IMR-90 (cell line): Measurements from ENCODE around the gene BCKDK. TPM values are rescaled to one million over a fixed set of nuclear protein-coding genes. Genes with fewer than 3 reads are reported as not detected.

ENCODE experiments used
- ATAC-seq: fragments of 200-7000 bp; cut with Tn5 transposase; 2 replicates; pipeline ENCODE4 v1.9.1; 2020; ENCODE audit warnings: low read depth, mild to moderate bottlenecking, moderate library complexity
- BruUV-seq: library from RNA; stranded (reverse); fragments of 400-500 nt; replicated peaks from 2 replicates; lab custom pipeline; 2021; lab: Mats Ljungman, UMichigan
- CTCF ChIA-PET: fragments of 300-600 bp; formaldehyde crosslinking; extraction: SDS; loops from one replicate; lab custom pipeline; 2021; ENCODE audit warnings: antibody characterized with exemption; lab: Yijun Ruan, JAX
- POLR2A ChIA-PET: fragments of 300-600 bp; sonication (Branson Sonifier 250); formaldehyde crosslinking; loops from one replicate; lab custom pipeline; 2022; ENCODE audit warnings: antibody characterized with exemption; ENCODE audit not compliant: unreplicated experiment; lab: Charles Lee
- DNase-seq: peaks from one replicate; pipeline ENCODE4 v3.0.0; 2013
- H2AFZ ChIP-seq: replicated peaks from 2 replicates; pipeline ENCODE3; 2013; ENCODE audit warnings: low read length, mild to moderate bottlenecking; ENCODE audit not compliant: poor library complexity
- H2AK5ac ChIP-seq: 2 replicates; pipeline ENCODE4 v1.6.1; 2013; ENCODE audit warnings: low read depth, low read length, inconsistent platforms
- H2AK9ac ChIP-seq: replicated peaks from 2 replicates; pipeline ENCODE3; 2013; ENCODE audit warnings: mild to moderate bottlenecking, low read depth, low read length, moderate library complexity; ENCODE audit not compliant: poor library complexity
- H2BK120ac ChIP-seq: 2 replicates; pipeline ENCODE4 v1.6.1; 2013; ENCODE audit warnings: low read depth, low read length, inconsistent platforms
- H2BK15ac ChIP-seq: 3 replicates; pipeline ENCODE4 v1.6.1; 2013; ENCODE audit warnings: low read depth, low read length, inconsistent platforms
- H2BK20ac ChIP-seq: 2 replicates; pipeline ENCODE4 v1.6.1; 2013; ENCODE audit warnings: low read depth, mild to moderate bottlenecking, inconsistent platforms, low read length, moderate library complexity
- H2BK5ac ChIP-seq: 2 replicates; pipeline ENCODE4 v1.6.1; 2013; ENCODE audit warnings: mild to moderate bottlenecking, low read depth, low read length, inconsistent platforms; ENCODE audit not compliant: poor library complexity, severe bottlenecking
- H3K14ac ChIP-seq: replicated peaks from 2 replicates; pipeline ENCODE4 v1.6.1; 2013; ENCODE audit warnings: low read depth, low read length, inconsistent platforms
- H3K18ac ChIP-seq: 2 replicates; pipeline ENCODE4 v1.6.1; 2013; ENCODE audit warnings: low read depth, low read length, control low read depth
- H3K23ac ChIP-seq: 2 replicates; pipeline ENCODE4 v1.6.1; 2013; ENCODE audit warnings: low read depth, low read length, inconsistent platforms
- H3K27ac ChIP-seq: 2 replicates; pipeline ENCODE4 v1.5.1; 2013; ENCODE audit warnings: mild to moderate bottlenecking, control low read depth, low read length; ENCODE audit not compliant: insufficient read depth
- H3K27me3 ChIP-seq: 2 replicates; pipeline ENCODE4 v1.6.1; 2013; ENCODE audit warnings: low read length; ENCODE audit not compliant: control insufficient read depth, insufficient read depth
- H3K36me3 ChIP-seq: 2 replicates; pipeline ENCODE4 v1.6.1; 2013; ENCODE audit warnings: low read length, mixed read lengths; ENCODE audit not compliant: control insufficient read depth, insufficient read depth
- H3K4ac ChIP-seq: 2 replicates; pipeline ENCODE4 v1.6.1; 2013; ENCODE audit warnings: low read depth, low read length, inconsistent platforms
- H3K4me1 ChIP-seq: 2 replicates; pipeline ENCODE4 v1.6.1; 2013; ENCODE audit warnings: low read length, mixed read lengths; ENCODE audit not compliant: control insufficient read depth, insufficient read depth
- H3K4me2 ChIP-seq: 2 replicates; pipeline ENCODE4 v1.6.1; 2013; ENCODE audit warnings: low read depth, mild to moderate bottlenecking, control low read depth, low read length, moderate library complexity
- H3K4me3 ChIP-seq: 2 replicates; pipeline ENCODE4 v1.5.1; 2013; ENCODE audit warnings: low read depth, mild to moderate bottlenecking, control low read depth, low read length, moderate library complexity; ENCODE audit not compliant: insufficient read depth
- H3K56ac ChIP-seq: 2 replicates; pipeline ENCODE4 v1.6.1; 2013; ENCODE audit warnings: low read length, inconsistent platforms; ENCODE audit not compliant: insufficient read depth; ENCODE audit errors: extremely low read depth
- H3K79me1 ChIP-seq, 2 experiments: 2 replicates each; pipeline ENCODE4 v1.6.1; 2013; ENCODE audit warnings: low read length in 2 of 2, inconsistent platforms in 1 of 2, low read depth in 1 of 2
- H3K9ac ChIP-seq: 2 replicates; pipeline ENCODE4 v1.6.1; 2013; ENCODE audit warnings: low read depth, low read length, control low read depth
- H3K9me1 ChIP-seq: 2 replicates; pipeline ENCODE4 v1.6.1; 2013; ENCODE audit warnings: low read length, inconsistent platforms; ENCODE audit not compliant: insufficient read depth
- H3K9me3 ChIP-seq: 2 replicates; pipeline ENCODE4 v1.6.1; 2013; ENCODE audit warnings: low read length; ENCODE audit not compliant: control insufficient read depth, insufficient read depth
- H4K20me1 ChIP-seq: 2 replicates; pipeline ENCODE4 v1.6.1; 2013; ENCODE audit warnings: low read length, inconsistent platforms; ENCODE audit not compliant: insufficient read depth
- H4K5ac ChIP-seq: 2 replicates; pipeline ENCODE4 v1.6.1; 2013; ENCODE audit warnings: mild to moderate bottlenecking, low read depth, low read length, control low read depth
- H4K8ac ChIP-seq, 2 experiments: 2 replicates each; pipeline ENCODE4 v1.6.1; 2013; ENCODE audit warnings: low read depth in 2 of 2, low read length in 2 of 2, control low read depth in 1 of 2, inconsistent platforms in 1 of 2
- H4K91ac ChIP-seq: 2 replicates; pipeline ENCODE4 v1.6.1; 2013; ENCODE audit warnings: low read depth, low read length, inconsistent platforms; ENCODE audit not compliant: insufficient read depth
- BHLHE40 ChIP-seq: fragments of 150-350 bp; IDR thresholded peaks from 2 replicates; pipeline ENCODE4 v1.6.1; 2016; ENCODE audit warnings: mild to moderate bottlenecking, low read depth, low read length
- CEBPB ChIP-seq: IDR thresholded peaks from 2 replicates; pipeline ENCODE4 v1.6.1; 2012; ENCODE audit warnings: low read depth, low read length, improper control_type of control experiment
- CHD1 ChIP-seq: IDR thresholded peaks from 2 replicates; pipeline ENCODE4 v1.6.1; 2012; ENCODE audit warnings: low read depth, low read length, improper control_type of control experiment
- MAZ ChIP-seq: IDR thresholded peaks from 2 replicates; pipeline ENCODE4 v1.6.1; 2012; ENCODE audit warnings: low read depth, mild to moderate bottlenecking, low read length, improper control_type of control experiment, moderate library complexity, borderline replicate concordance
- NFE2L2 ChIP-seq: fragments of 150-350 bp; IDR thresholded peaks from 2 replicates; pipeline ENCODE4 v1.6.1; 2016; ENCODE audit warnings: low read depth, mild to moderate bottlenecking, low read length
- POLR2A ChIP-seq: IDR thresholded peaks from 2 replicates; pipeline ENCODE4 v1.6.1; 2012; ENCODE audit warnings: mild to moderate bottlenecking, low read depth, low read length
- RFX5 ChIP-seq: IDR thresholded peaks from 2 replicates; pipeline ENCODE4 v1.8.0; 2012; ENCODE audit warnings: low read depth, mild to moderate bottlenecking, low read length, moderate library complexity
- WGBS, 2 experiments: methylation state at CpG; one replicate each; pipeline versions ENCODE4 v1.1.5 to v1.1.7; 2013; ENCODE audit warnings: missing lambda C conversion rate in 2 of 2; ENCODE audit not compliant: insufficient read length in 1 of 2; ENCODE audit errors: extremely low coverage in 2 of 2; 5-methylcytosine and 5-hydroxymethylcytosine counted together
- dilution Hi-C: fragments of 300-500 bp; cut with HindIII; formaldehyde crosslinking; loops from one replicate; pipeline ENCODE4 v1.14.3; 2018; ENCODE audit warnings: low sequenced_read_pairs; ENCODE audit not compliant: unreplicated experiment
- in situ Hi-C: fragments of 300-500 bp; cut with MboI; formaldehyde crosslinking; loops from 3 replicates; pipeline ENCODE4 v1.14.3; 2019; ENCODE audit warnings: low sequenced_read_pairs, inconsistent platforms, mixed read lengths
- intact Hi-C: fragments of 100-400 bp; cut with micrococcal nuclease; formaldehyde crosslinking; loops from 2 replicates; pipeline ENCODE4 v1.10.0; 2022
- polyA plus RNA-seq, 3 experiments: library from polyadenylated mRNA; depleted of rRNA; stranded (reverse); fragments of >200 nt; gene quantifications; 2 replicates each; pipeline ENCODE4 v1.2.3, GENCODE V29; 2012; ENCODE audit warnings: low replicate concordance in 1 of 3
- total RNA-seq: library from RNA; depleted of rRNA; stranded (reverse); fragments of >200 nt; gene quantifications from 2 replicates; pipeline ENCODE4 v1.2.3, GENCODE V29; 2012
- TF ChIP-seq, protein P1 (sequence below): fragments of 150-350 bp; IDR thresholded peaks from 2 replicates; pipeline ENCODE4 v1.6.1; 2017; ENCODE audit warnings: mild to moderate bottlenecking, antibody characterized with exemption, low read length, low read depth
- TF ChIP-seq, protein P2 (sequence below): conservative IDR thresholded peaks from 2 replicates; pipeline ENCODE4 v1.5.1; 2012; ENCODE audit warnings: mild to moderate bottlenecking, low read depth, low read length, improper control_type of control experiment
- TF ChIP-seq, protein P3 (sequence below): fragments of 150-350 bp; IDR thresholded peaks from 2 replicates; pipeline ENCODE4 v1.6.1; 2016; ENCODE audit warnings: low read depth, mild to moderate bottlenecking, low read length, moderate library complexity, borderline replicate concordance

Gene BCKDK
- total and polyA plus RNA-seq, 2 of the 4 experiments (the other 2 are of a cell fraction): 26.0 to 79.3 TPM

DNA sequence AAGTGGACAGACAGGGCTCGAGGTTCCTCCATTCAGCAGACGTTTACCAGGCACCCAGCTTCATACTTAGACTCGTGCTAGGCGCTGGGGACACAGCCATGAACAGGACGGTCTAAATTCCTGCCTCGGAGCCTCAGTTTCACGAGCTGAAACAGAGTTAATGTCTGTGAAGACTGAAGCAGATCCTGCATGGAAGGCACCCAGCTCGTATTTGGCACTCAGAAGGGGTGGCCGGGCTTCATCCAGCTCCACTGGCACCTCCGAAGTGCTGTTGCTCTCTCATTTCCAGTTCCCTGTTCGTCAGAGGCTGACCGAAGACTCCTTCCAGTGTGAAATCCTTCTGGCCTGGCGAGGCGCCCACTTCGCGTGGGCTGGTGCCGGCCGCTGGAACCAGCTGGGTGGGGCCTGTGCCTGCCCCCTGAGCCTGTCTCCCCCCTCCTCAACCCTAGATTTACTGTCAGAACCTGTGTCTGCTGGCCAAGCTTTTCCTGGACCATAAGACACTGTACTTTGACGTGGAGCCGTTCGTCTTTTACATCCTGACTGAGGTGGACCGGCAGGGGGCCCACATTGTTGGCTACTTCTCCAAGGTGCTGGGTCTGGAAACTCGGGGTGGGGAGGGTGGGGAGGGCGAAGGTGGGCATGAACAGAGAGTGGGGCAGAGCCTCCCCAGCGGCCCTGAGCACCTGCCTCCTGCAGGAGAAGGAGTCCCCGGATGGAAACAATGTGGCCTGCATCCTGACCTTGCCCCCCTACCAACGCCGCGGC is 21.6 kb downstream of the BCKDK start:
- intact Hi-C loops: no loop called here
- H2BK15ac ChIP-seq: no peak overlapping the region
- H3K4ac ChIP-seq: no peak overlapping the region
- dilution Hi-C loops: no loop called here
- H3K4me2 ChIP-seq: no peak overlapping the region
- ChIA-PET CTCF (no interaction called here), POLR2A (no interaction called here)
- no peak overlapping the region for H4K8ac ChIP-seq
- WGBS, 2 experiments: 81% methylated on average over 17 of the region's 29 CpGs; no CpG with 5 or more reads in 1 of the 2 experiments
- H3K9ac ChIP-seq: no peak overlapping the region
- H4K91ac ChIP-seq: no peak overlapping the region
- H2BK20ac ChIP-seq: no peak overlapping the region
- no TSS peak for BruUV-seq
- no peak overlapping the region for H3K4me3 ChIP-seq
- TF ChIP-seq POLR2A (no peak), BHLHE40 (no peak), CHD1 (no peak), RFX5 (no peak), MAZ (no peak), CEBPB (no peak), NFE2L2 (no peak)
- TF ChIP-seq, protein P1, sequence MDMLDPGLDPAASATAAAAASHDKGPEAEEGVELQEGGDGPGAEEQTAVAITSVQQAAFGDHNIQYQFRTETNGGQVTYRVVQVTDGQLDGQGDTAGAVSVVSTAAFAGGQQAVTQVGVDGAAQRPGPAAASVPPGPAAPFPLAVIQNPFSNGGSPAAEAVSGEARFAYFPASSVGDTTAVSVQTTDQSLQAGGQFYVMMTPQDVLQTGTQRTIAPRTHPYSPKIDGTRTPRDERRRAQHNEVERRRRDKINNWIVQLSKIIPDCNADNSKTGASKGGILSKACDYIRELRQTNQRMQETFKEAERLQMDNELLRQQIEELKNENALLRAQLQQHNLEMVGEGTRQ: no peak
- TF ChIP-seq, protein P2, sequence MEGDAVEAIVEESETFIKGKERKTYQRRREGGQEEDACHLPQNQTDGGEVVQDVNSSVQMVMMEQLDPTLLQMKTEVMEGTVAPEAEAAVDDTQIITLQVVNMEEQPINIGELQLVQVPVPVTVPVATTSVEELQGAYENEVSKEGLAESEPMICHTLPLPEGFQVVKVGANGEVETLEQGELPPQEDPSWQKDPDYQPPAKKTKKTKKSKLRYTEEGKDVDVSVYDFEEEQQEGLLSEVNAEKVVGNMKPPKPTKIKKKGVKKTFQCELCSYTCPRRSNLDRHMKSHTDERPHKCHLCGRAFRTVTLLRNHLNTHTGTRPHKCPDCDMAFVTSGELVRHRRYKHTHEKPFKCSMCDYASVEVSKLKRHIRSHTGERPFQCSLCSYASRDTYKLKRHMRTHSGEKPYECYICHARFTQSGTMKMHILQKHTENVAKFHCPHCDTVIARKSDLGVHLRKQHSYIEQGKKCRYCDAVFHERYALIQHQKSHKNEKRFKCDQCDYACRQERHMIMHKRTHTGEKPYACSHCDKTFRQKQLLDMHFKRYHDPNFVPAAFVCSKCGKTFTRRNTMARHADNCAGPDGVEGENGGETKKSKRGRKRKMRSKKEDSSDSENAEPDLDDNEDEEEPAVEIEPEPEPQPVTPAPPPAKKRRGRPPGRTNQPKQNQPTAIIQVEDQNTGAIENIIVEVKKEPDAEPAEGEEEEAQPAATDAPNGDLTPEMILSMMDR: no peak
- TF ChIP-seq, protein P3, sequence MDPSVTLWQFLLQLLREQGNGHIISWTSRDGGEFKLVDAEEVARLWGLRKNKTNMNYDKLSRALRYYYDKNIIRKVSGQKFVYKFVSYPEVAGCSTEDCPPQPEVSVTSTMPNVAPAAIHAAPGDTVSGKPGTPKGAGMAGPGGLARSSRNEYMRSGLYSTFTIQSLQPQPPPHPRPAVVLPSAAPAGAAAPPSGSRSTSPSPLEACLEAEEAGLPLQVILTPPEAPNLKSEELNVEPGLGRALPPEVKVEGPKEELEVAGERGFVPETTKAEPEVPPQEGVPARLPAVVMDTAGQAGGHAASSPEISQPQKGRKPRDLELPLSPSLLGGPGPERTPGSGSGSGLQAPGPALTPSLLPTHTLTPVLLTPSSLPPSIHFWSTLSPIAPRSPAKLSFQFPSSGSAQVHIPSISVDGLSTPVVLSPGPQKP: no peak
- peaks cover 36% of the 10 kb centered on the region for H3K36me3 ChIP-seq
- no peaks in the 10 kb centered on the region for H4K20me1 ChIP-seq
- in situ Hi-C loops: no loop called here
- H3K9me1 ChIP-seq: peaks cover 3% of the 10 kb centered on the region; the same call in 1 of the 2 replicates
- H2AK5ac ChIP-seq: no peak overlapping the region
- H2BK120ac ChIP-seq: no peak overlapping the region
- H3K79me1 ChIP-seq: no peaks in the 10 kb centered on the region
- no peak overlapping the region for H2AFZ ChIP-seq
- ATAC-seq: no peak
- H2AK9ac ChIP-seq: no peak overlapping the region
- H3K14ac ChIP-seq: no peak overlapping the region
- no peak overlapping the region for H4K5ac ChIP-seq
- H3K18ac ChIP-seq: no peak overlapping the region
- H3K4me1 ChIP-seq: 0 out of 2 replicates have a peak, but pooled peaks cover 2% of the 10 kb centered on the region
- H3K27ac ChIP-seq: no peak overlapping the region
- H3K56ac ChIP-seq: no peak overlapping the region
- no peak overlapping the region for H2BK5ac ChIP-seq
- H3K9me3 ChIP-seq: no peaks in the 10 kb centered on the region
- no peaks in the 10 kb centered on the region for H3K27me3 ChIP-seq
- no peak overlapping the region for H3K23ac ChIP-seq
- DNase-seq: no peak
